HCT116 (cell line): ENCODE data around the gene DNAJC4. TPM values are rescaled to one million over a fixed set of nuclear protein-coding genes. Genes with fewer than 3 reads are reported as not detected.
A peak's percentile ranks its signal among the peaks of the same experiment; 100 is the strongest.

Experiments used
- ATAC-seq: fragments of 200-7000 bp; cut with Tn5 transposase; 2 replicates; pipeline ENCODE4 v1.9.1; 2020; ENCODE audit warnings: mild to moderate bottlenecking, moderate library complexity
- BruUV-seq: library from RNA; stranded (reverse); fragments of 400-500 nt; replicated peaks from 2 replicates; lab custom pipeline; 2021; lab: Mats Ljungman, UMichigan
- CTCF ChIA-PET: fragments of 300-600 bp; sonication (Branson Sonifier 250); formaldehyde crosslinking; loops from one replicate; lab custom pipeline; 2021; ENCODE audit warnings: antibody characterized with exemption; lab: Charles Lee
- POLR2A ChIA-PET: fragments of 300-600, 350-600 bp; sonication (Branson Sonifier 250); formaldehyde crosslinking; loops from one replicate; lab custom pipeline; 2021; ENCODE audit warnings: antibody characterized with exemption; lab: Charles Lee
- RAD21 ChIA-PET, 2 experiments: fragments of 300-600 bp; sonication (Branson Sonifier 250); formaldehyde crosslinking; loops; one replicate each; lab custom pipeline; 2023; ENCODE audit warnings: low total read pairs in 2 of 2; ENCODE audit not compliant: uncharacterized antibody in 2 of 2, unreplicated experiment in 2 of 2, low non-redundant PET in 1 of 2; lab: Charles Lee
- DNase-seq: peaks from one replicate; pipeline ENCODE4 v3.0.0-alpha.2; 2010; ENCODE audit warnings: low read depth, low spot score
- H2AFZ ChIP-seq: fragments of 200-600 bp; shearing (Covaris generic), sonication (generic); 2 replicates; pipeline ENCODE4 v1.6.1; 2017; ENCODE audit warnings: low read depth, mixed run types, mixed read lengths, antibody characterized with exemption, low read length; ENCODE audit not compliant: poor library complexity, severe bottlenecking
- H3K27ac ChIP-seq: 2 replicates; pipeline ENCODE4 v1.5.1; 2012; ENCODE audit warnings: low read depth, low read length
- H3K27me3 ChIP-seq: fragments of 200-600 bp; sonication (generic); 2 replicates; pipeline ENCODE4 v1.6.1; 2016; ENCODE audit warnings: mixed run types, low read length, mixed read lengths; ENCODE audit not compliant: insufficient read depth
- H3K36me3 ChIP-seq, 2 experiments: fragments of 200-500 bp in 1 of 2; fragments of 200-600 bp in 1 of 2; sonication (Bioruptor generic) in 1 of 2; sonication (generic) in 1 of 2; 2 replicates each; pipeline versions ENCODE4 v1.5.1 to v1.6.1; 2014 to 2016; ENCODE audit warnings: low read length in 2 of 2, inconsistent platforms in 1 of 2, mixed read lengths in 1 of 2, mixed run types in 1 of 2; ENCODE audit not compliant: insufficient read depth in 2 of 2, control insufficient read depth in 1 of 2
- H3K4me1 ChIP-seq, 2 experiments: fragments of 200-600 bp in 1 of 2; sonication (generic) in 1 of 2; 2 replicates each; pipeline versions ENCODE4 v1.5.1 to v1.6.1; 2012 to 2017; ENCODE audit warnings: low read length in 2 of 2, inconsistent platforms in 1 of 2, mild to moderate bottlenecking in 1 of 2, mixed read lengths in 1 of 2, mixed run types in 1 of 2, moderate library complexity in 1 of 2; ENCODE audit not compliant: insufficient read depth in 2 of 2, control insufficient read depth in 1 of 2
- H3K4me2 ChIP-seq: fragments of 200-600 bp; sonication (generic); 2 replicates; pipeline ENCODE4 v1.6.1; 2017; ENCODE audit warnings: mixed run types, low read length, mixed read lengths
- H3K4me3 ChIP-seq, 2 experiments: fragments of 200-600 bp in 1 of 2; sonication (generic) in 1 of 2; replicated peaks in 1 of 2; 2 replicates each; pipeline ENCODE4 v1.5.1; 2011 to 2016; ENCODE audit warnings: low read length in 2 of 2, control low read depth in 1 of 2, low read depth in 1 of 2, mild to moderate bottlenecking in 1 of 2, mixed read lengths in 1 of 2, mixed run types in 1 of 2
- H3K79me2 ChIP-seq: fragments of 200-600 bp; sonication (generic); 2 replicates; pipeline ENCODE4 v1.6.1; 2017; ENCODE audit warnings: mild to moderate bottlenecking, mixed run types, low read length, moderate library complexity, mixed read lengths; ENCODE audit not compliant: insufficient read depth
- H3K9ac ChIP-seq: fragments of 200-600 bp; sonication (generic); 2 replicates; pipeline ENCODE4 v1.6.1; 2016; ENCODE audit warnings: low read length, mixed read lengths
- H3K9me2 ChIP-seq: fragments of 200-600 bp; sonication (generic), shearing (Covaris generic); 2 replicates; pipeline ENCODE4 v1.6.1; 2017; ENCODE audit warnings: mixed run types, mild to moderate bottlenecking, moderate library complexity; ENCODE audit not compliant: insufficient read depth
- H3K9me3 ChIP-seq, 2 experiments: fragments of 200-500 bp in 1 of 2; fragments of 200-600 bp in 1 of 2; sonication (Bioruptor generic) in 1 of 2; sonication (generic) in 1 of 2; 2 replicates each; pipeline ENCODE4 v1.6.1; 2014 to 2017; ENCODE audit warnings: low read length in 2 of 2, mixed read lengths in 2 of 2, inconsistent platforms in 1 of 2, low read depth in 1 of 2, mild to moderate bottlenecking in 1 of 2, mixed run types in 1 of 2, moderate library complexity in 1 of 2; ENCODE audit not compliant: control insufficient read depth in 1 of 2, insufficient read depth in 1 of 2
- H4K20me1 ChIP-seq: fragments of 200-600 bp; sonication (generic), shearing (Covaris generic); 2 replicates; pipeline ENCODE4 v1.6.1; 2017; ENCODE audit warnings: mixed run types, mild to moderate bottlenecking, moderate library complexity; ENCODE audit not compliant: insufficient read depth
- ATF3 ChIP-seq: IDR thresholded peaks from 2 replicates; pipeline ENCODE4 v1.6.1; 2012
- CBX3 ChIP-seq: IDR thresholded peaks from 2 replicates; pipeline ENCODE4 v1.6.1; 2012; ENCODE audit warnings: low read depth
- CTCF ChIP-seq, 3 experiments: fragments of 200-600 bp in 1 of 3; sonication (generic) in 1 of 3; IDR thresholded peaks in 2 of 3; conservative IDR thresholded peaks in 1 of 3; 2 replicates each; pipeline ENCODE4 v1.5.1; 2012 to 2017; ENCODE audit warnings: low read depth in 2 of 3, low read length in 2 of 3, antibody characterized with exemption in 1 of 3, borderline replicate concordance in 1 of 3, control low read depth in 1 of 3, mild to moderate bottlenecking in 1 of 3, mixed read lengths in 1 of 3, mixed run types in 1 of 3, moderate library complexity in 1 of 3; ENCODE audit not compliant: insufficient read depth in 1 of 3
- EGR1 ChIP-seq: IDR thresholded peaks from 2 replicates; pipeline ENCODE4 v1.6.1; 2012; ENCODE audit warnings: low read depth
- ELF1 ChIP-seq: IDR thresholded peaks from 2 replicates; pipeline ENCODE4 v1.6.1; 2012; ENCODE audit warnings: low read depth, borderline replicate concordance
- EZH2 ChIP-seq: fragments of 200-600 bp; sonication (generic); IDR thresholded peaks from 2 replicates; pipeline ENCODE4 v1.6.1; 2017; ENCODE audit warnings: antibody characterized with exemption, mixed run types
- EZH2phosphoT487 ChIP-seq: fragments of 200-600 bp; IDR thresholded peaks from 2 replicates; pipeline ENCODE4 v1.6.1; 2018; ENCODE audit warnings: antibody characterized with exemption, borderline replicate concordance
- MAX ChIP-seq: IDR thresholded peaks from 2 replicates; pipeline ENCODE4 v1.6.1; 2012
- POLR2A ChIP-seq: IDR thresholded peaks from 2 replicates; pipeline ENCODE4 v1.7.0; 2011; ENCODE audit warnings: borderline replicate concordance; ENCODE audit not compliant: insufficient read depth, insufficient read length; ENCODE audit errors: extremely low read depth
- POLR2AphosphoS5 ChIP-seq: IDR thresholded peaks from 2 replicates; pipeline ENCODE4 v1.6.1; 2011; ENCODE audit warnings: mild to moderate bottlenecking, low read depth, low read length, moderate library complexity
- RAD21 ChIP-seq: IDR thresholded peaks from 2 replicates; pipeline ENCODE4 v1.6.1; 2012; ENCODE audit warnings: low read depth, mild to moderate bottlenecking
- REST ChIP-seq: IDR thresholded peaks from 2 replicates; pipeline ENCODE4 v1.6.1; 2012; ENCODE audit warnings: low read depth
- SIN3A ChIP-seq: IDR thresholded peaks from 2 replicates; pipeline ENCODE4 v1.6.1; 2012; ENCODE audit warnings: low read depth
- SP1 ChIP-seq: IDR thresholded peaks from 2 replicates; pipeline ENCODE4 v1.6.1; 2012; ENCODE audit warnings: low read depth
- SRF ChIP-seq: IDR thresholded peaks from 2 replicates; pipeline ENCODE4 v1.6.1; 2012; ENCODE audit warnings: low read depth
- YY1 ChIP-seq: IDR thresholded peaks from 2 replicates; pipeline ENCODE4 v1.6.1; 2011; ENCODE audit warnings: low read length, low read depth, moderate library complexity, mild to moderate bottlenecking; ENCODE audit not compliant: insufficient replicate concordance; ENCODE audit errors: extremely low read depth
- ZBTB33 ChIP-seq: IDR thresholded peaks from 2 replicates; pipeline ENCODE4 v1.6.1; 2011; ENCODE audit warnings: mild to moderate bottlenecking, low read length, moderate library complexity; ENCODE audit not compliant: insufficient replicate concordance; ENCODE audit errors: extremely low read depth
- ZNF274 ChIP-seq: fragments of 200-500 bp; sonication (Bioruptor generic); IDR thresholded peaks from 2 replicates; pipeline ENCODE4 v1.6.1; 2014; ENCODE audit warnings: mild to moderate bottlenecking, low read depth, low read length, inconsistent platforms
- intact Hi-C: fragments of 100-400 bp; cut with micrococcal nuclease; formaldehyde crosslinking; loops from 2 replicates; pipeline ENCODE4 v1.10.0; 2022
- total RNA-seq: library from RNA; stranded (reverse); gene quantifications from one replicate; pipeline ENCODE4 v1.2.1, GENCODE V29; 2021; ENCODE audit not compliant: unreplicated experiment

DNAJC4 gene
- total RNA-seq, 1 experiment from 2014 or later, result 25.8 TPM

- H2AFZ ChIP-seq, result no peak overlapping the region
- RAD21 ChIA-PET, result interaction anchor here in 1 of 2 experiments (0.8 kb wide), 1 partner anchor 20 kb away, joined by 3 read pairs; no protein-coding TSS in a partner anchor
- ATAC-seq, result no peak
- intact Hi-C loops, result no loop called here
- no peaks in the 10 kb centered on the region for H3K9me2 ChIP-seq
- peak overlapping the region; percentile 100 for H3K4me2 ChIP-seq
- CTCF ChIA-PET, result interaction anchor here (0.8 to 1.5 kb wide), 2 partner anchors 20 to 80 kb away, joined by 3 to 4 read pairs; no protein-coding TSS in a partner anchor
- peaks cover 19% of the 10 kb centered on the region; the same call in 1 of the 2 replicates for H3K79me2 ChIP-seq
- H3K27ac ChIP-seq, result peak overlapping the region; percentile 95; the same call in 1 of the 2 replicates
- H3K9ac ChIP-seq, result no peak overlapping the region
- POLR2A ChIA-PET, result no interaction called here
- H3K4me3 ChIP-seq, result peak overlapping the region in 1 of 2 experiments; percentile 90; a peak in 2 of 4 replicates
- BruUV-seq, result no TSS peak
- no peak for DNase-seq
- peaks cover 10 to 26% of the 10 kb centered on the region in 2 experiments for H3K4me1 ChIP-seq
- no peaks in the 10 kb centered on the region for H4K20me1 ChIP-seq
- no peaks in the 10 kb centered on the region for H3K9me3 ChIP-seq
- no peaks in the 10 kb centered on the region for H3K27me3 ChIP-seq
- H3K36me3 ChIP-seq, result peaks cover 0 to 6% of the 10 kb centered on the region in 2 experiments; a peak in 1 of 4 replicates
- TF ChIP-seq POLR2AphosphoS5, result no peak
- TF ChIP-seq EGR1, result no peak
- no peak for TF ChIP-seq RAD21
- no peak for TF ChIP-seq MAX
- TF ChIP-seq YY1, result no peak
- no peak for TF ChIP-seq ELF1
- no peak for TF ChIP-seq REST
- no peak for TF ChIP-seq POLR2A
- no peak for TF ChIP-seq SRF
- no peak for TF ChIP-seq ZNF274
- no peak for TF ChIP-seq EZH2phosphoT487
- TF ChIP-seq ZBTB33, result no peak
- TF ChIP-seq EZH2, result no peak
- TF ChIP-seq SIN3A, result no peak
- no peak for TF ChIP-seq SP1
- TF ChIP-seq CBX3, result no peak
- TF ChIP-seq ATF3, result no peak
- TF ChIP-seq CTCF (IDR thresholded peaks at IDR 0.05 in 2 of 3, conservative IDR thresholded peaks at IDR 0.05 in 1 of 3; ENCODE audit: borderline replicate concordance in 1 of 3, insufficient read depth in 1 of 3, low read depth in 2 of 3, low read length in 2 of 3), result no peak
Observed at GRCh38 chr11:64224151-64224890, 6.0 kb upstream of the DNAJC4 start.
